Left colon (tissue), 2 donors: Measurements from ENCODE around the gene DPF3. TPM values are rescaled to one million over a fixed set of nuclear protein-coding genes. Genes with fewer than 3 reads are reported as not detected.

ENCODE experiments used
- ATAC-seq: fragments of 200-7000 bp; cut with Tn5 transposase; one replicate; pipeline ENCODE4 v1.9.1; 2020; ENCODE audit warnings: mild to moderate bottlenecking, moderate library complexity
- DNase-seq, 2 donors: peaks; one replicate each; pipeline ENCODE4 v3.0.0-alpha.2; 2020
- intact Hi-C, 2 donors: fragments of 100-400 bp; cut with DNase I in 1 of 2; cut with micrococcal nuclease in 1 of 2; formaldehyde crosslinking; loops; one replicate each; pipeline versions ENCODE4 v1.11.2 to v1.14.0; 2022; cut with DNase I, micrococcal nuclease
- total RNA-seq, 2 donors: library from RNA; stranded (reverse); fragmentation: NEBNext Ultra II Directional; extraction: Animal tissue kit (Norgen Biotek cat#: 25700); gene quantifications; one replicate each; pipeline ENCODE4 v1.2.1, GENCODE V29; 2021
- donor health status: DM: no; HTN: no; CAD: no.
- donor health status: DM: yes; HTN: yes; CAD: no.

The DPF3 gene
- total RNA-seq, 2 donors from 2014 or later = 9.7 to 11.2 TPM

GRCh38 chr14:72787841-72788240 lies 106.1 kb downstream of the DPF3 start:
- DNase-seq = no peak
- ATAC-seq = no peak
- intact Hi-C loops = no loop called here

GRCh38 chr14:72786378-72787350 lies 107.2 kb downstream of the DPF3 start:
- intact Hi-C loops = no loop called here
- no peak for ATAC-seq
- DNase-seq = no peak

DNA sequence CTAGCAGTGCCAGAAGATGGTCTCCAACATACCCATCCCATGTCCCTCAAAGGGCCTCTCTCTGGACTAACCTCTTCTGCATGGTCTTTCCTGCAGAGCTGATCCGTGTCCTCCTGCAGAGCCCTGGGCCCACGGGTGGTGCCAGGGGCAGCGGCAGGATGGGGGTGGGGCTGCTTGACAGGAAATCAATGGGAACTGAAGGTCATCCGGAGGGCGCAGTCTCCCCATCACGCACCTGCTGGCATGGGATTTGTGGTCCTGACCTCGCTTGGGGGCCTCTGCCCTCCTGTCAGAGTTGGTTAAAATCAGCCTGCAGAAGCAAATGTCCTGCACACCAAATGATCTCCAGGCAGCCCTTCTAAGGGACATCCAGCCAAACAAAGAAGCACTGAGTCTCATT lies 110.2 kb downstream of the DPF3 start:
- intact Hi-C loops = no loop called here
- ATAC-seq = no peak
- no peak for DNase-seq

GRCh38 chr14:72782817-72783216 lies 111.1 kb downstream of the DPF3 start:
- intact Hi-C loops = no loop called here
- DNase-seq (no peak), ATAC-seq (no peak)

DNA sequence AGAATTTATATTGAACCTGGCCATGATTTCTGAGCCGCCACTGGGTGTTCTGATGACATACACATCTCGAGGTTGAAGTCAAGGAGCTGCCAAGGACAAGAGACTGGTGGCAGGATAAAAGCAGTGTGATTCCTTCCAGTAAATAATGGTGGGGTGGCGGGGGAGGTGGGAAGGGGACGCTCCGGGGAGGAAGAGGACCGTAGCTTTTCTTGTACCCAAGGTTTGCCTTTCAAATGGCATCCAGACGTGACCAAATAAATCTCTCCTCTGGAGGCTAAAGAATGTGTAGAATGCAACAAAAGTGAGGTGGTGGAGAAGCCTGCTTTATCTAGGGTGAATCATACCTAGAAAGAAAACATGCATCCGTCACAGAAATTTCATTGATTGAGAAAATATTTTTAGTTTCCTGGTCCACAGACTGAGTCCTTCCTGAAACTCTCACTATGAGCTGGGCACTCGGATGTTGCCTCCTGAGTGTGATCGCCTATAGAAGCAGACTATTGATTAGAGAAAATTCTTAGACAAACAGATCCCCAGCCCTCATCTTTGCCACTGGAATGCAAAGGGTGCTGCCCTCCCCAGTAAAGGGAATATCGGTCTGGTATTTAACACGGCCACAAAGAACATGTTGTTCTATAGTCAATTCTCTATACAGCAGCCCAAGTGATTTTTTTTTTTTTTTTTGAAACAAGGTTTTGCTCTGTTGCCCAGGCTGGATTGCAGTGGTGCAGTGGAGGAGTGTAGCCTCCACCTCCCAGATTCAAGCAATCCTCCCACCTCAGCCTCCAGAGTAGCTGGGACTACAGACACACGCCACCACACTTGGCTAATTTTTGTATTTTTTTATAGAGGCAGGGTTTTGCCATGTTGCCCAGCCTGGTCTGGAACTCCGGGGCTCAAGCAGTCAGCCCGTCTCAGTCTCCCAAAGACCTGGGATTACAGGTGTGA lies 112.1 kb downstream of the DPF3 start:
- ATAC-seq = no peak

DNA sequence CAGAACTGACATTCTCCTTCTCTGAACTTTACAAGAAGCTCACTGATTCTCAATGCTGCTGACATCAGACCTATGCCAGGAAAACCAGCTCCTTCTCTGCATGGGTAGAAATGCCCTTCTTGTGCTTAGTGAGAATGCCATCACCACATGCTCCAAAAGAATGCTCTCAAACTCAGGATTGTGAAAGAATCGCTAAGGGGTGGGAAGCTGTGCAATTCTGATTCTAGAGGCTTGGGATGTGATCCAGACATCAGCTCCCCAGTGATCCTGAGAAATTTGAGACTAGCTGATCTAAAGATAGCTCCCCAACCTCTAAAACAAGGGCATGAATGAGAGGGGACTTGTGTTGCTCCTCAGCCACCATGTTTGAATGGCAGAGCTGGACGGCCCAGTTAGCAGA lies 113.2 kb downstream of the DPF3 start:
- ATAC-seq = no peak
- no peak for DNase-seq
- intact Hi-C loops = no loop called here

More for the DNA sequence above, 112.1 kb downstream of the DPF3 start:
- no peak for DNase-seq
- intact Hi-C loops = no loop called here

- ATAC-seq (no peak), DNase-seq (no peak)
- intact Hi-C loops = no loop called here
These were observed 114.2 kb downstream of the DPF3 start for GRCh38 chr14:72779679-72780078.

GRCh38 chr14:72777636-72778035 lies 116.3 kb downstream of the DPF3 start:
- no peak for ATAC-seq
- intact Hi-C loops = no loop called here
- DNase-seq = no peak

DNA sequence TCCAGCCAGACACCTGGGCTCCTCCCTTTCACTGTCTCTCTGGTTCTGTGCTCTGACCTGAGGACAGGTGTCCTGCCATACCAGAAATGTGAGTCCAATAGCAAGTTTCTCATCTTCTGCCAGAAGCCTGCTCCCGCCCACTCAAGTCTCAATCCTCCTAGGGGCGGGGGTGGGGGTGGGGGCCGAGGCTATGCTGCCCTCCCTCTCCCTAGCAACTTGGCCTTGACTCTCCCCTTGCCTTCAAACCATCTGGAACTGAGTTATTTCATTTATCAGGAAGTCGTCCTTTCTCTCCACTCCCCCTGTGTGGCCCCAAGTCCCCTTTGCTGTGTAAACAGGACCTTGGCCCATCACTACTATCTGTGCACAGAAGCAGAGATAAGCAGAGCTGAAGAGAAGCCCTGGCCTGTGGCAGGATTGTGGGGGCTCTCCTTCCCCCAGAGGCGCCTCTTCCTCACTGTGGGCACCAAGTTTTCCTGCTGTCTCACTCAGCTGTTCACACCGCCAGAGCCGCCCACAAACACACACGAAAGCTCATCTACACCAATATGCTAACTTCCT lies 117.1 kb downstream of the DPF3 start:
- intact Hi-C loops = no loop called here
- DNase-seq = peak; percentile 23 to 30
- peak; percentile 78 for ATAC-seq

DNA sequence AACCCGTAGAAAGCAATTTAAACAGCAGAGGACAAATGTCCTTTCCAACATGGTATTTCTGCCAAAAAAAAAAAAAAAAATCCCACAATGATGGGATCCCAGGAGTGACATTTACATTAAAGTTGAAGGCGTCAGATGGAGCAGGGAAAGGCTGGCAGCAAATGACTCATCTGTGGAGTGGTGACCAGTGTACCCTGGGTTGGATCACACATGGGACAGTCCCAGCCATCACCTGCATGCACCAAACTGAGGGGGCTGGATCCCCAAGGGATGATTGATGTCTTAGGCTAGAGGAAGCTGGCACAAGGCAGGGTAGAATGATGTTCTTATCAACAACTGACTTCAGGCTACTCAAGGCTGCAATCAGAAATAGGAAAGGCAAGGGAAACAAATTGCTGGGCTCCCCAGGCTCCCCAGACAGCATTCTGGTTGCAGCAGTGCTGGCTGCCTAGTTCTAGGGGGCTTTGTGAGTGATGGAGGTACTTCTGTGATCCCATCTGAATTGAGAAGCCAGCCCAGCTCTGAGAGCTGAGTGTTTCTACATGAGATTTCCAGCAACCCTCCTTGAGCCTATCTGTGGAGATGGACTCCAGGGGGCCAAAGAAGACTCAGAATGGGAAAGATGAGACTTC lies 117.9 kb downstream of the DPF3 start:
- ATAC-seq = no peak
- intact Hi-C loops = no loop called here
- no peak for DNase-seq

- intact Hi-C loops = no loop called here
- ATAC-seq (no peak), DNase-seq (no peak)
These were observed 118.8 kb downstream of the DPF3 start for GRCh38 chr14:72774894-72775620.

GRCh38 chr14:72774141-72774540 lies 119.8 kb downstream of the DPF3 start:
- no peak for DNase-seq
- no peak for ATAC-seq
- intact Hi-C loops = no loop called here

- intact Hi-C loops = no loop called here
- ATAC-seq (peak; percentile 94), DNase-seq (peak; percentile 78 to 86)
These were observed 122.3 kb downstream of the DPF3 start for GRCh38 chr14:72771561-72771960.

DNA sequence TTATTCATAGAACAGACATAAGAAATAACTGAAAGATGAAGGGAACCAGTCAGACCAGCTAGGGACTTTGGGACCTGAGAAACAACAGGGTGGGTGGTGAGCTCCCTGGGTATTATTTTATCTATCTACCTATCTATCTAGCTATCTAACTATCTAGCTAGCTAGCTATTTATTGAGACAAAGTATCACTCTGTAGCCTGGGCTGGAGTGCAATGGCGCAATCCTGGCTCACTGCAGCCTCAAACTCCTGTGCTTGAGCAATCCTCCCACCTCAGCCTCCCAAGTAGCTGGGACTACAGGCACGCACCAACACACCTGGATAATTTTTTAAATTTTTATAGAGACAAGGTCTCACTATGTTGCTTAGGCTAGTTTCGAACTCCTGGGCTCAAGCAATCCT lies 127.6 kb downstream of the DPF3 start:
- no peak for DNase-seq
- intact Hi-C loops = no loop called here
- no peak for ATAC-seq

DNA sequence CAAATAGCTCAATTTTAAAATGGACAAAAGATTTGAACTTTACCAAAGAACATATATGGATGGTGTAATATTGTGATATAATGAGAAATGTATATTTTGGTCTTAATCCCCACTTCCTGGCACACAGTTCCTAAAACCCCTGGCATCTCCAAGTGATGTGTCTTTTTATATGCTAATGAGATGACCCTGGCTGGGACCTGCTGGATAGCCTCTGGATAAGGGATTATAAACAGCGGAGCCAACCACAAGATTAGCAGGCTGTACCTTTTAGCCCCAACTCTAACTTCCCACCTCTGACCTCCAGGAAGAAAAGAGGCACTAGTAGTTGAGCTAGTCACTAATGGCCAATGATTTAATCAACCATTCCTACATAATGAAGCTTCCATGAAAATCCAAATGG lies 130.0 kb downstream of the DPF3 start:
- no peak for ATAC-seq
- DNase-seq = no peak
- intact Hi-C loops = no loop called here

GRCh38 chr14:72759670-72760069 lies 134.2 kb downstream of the DPF3 start:
- intact Hi-C loops = no loop called here
- ATAC-seq (no peak), DNase-seq (no peak)

DNA sequence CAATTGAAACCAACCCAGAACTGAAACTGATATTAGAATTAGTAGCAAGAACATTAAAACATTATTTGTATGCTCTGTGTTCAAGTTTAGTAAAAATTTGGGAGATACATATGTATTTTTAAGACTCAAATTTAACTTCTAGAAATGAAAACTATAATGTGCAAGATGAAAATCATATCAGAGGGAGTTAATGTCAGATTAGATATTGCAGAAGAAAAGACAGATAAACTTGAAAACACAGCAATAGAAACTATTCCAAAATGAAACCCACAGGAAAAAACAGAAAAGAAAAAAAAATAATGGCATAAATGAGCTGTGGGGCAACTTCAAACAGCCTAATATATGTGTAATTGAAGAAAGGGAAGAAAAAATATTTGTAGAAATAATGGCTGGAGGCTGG lies 134.9 kb downstream of the DPF3 start:
- ATAC-seq (no peak), DNase-seq (no peak)
- intact Hi-C loops = no loop called here

GRCh38 chr14:72758420-72758819 lies 135.5 kb downstream of the DPF3 start:
- ATAC-seq (no peak), DNase-seq (no peak)
- intact Hi-C loops = no loop called here
